Measurements from ENCODE around the gene KCNQ1. TPM values are rescaled to one million over a fixed set of nuclear protein-coding genes. Genes with fewer than 3 reads are reported as not detected.

The KCNQ1 gene
- total and polyA plus RNA-seq, 2 experiments from 2014 or later: not detected

DNA sequence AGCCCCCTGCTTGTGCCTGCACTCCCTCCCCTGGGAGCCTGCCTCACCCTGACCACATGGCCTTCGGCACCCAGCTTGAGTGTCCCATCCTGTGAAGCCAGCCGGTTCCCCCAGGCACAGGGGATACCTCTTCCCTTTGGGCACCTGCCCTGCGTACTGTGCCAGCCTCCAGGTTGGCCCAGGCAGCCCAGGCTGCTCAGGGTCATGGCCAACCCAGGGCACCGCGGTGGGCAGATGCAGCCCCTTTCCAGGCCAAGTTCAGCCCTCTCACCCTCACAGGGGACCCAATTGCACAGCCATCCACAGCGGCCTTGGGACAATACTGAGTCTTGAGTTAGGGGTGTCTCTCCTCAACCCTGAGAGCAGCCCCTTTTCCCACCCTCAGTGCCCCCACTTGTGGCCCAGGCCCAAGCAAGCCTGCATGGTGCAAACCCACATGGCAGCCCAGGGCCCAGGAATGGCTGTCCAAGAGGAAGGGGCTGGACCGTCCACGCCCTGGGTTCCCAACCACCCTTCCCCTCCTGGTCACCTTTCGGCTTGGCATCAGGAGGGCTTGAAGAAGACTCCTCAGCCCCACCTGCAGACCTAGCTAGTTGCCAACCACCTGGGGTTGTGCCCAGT is 353.0 kb downstream of the KCNQ1 start:
- H3K9me2 ChIP-seq (ENCODE audit: insufficient read depth): no peaks in the 10 kb centered on the region
- in situ Hi-C loops (cut with MboI): no loop called here
- WGBS, 2 experiments (ENCODE audit: low coverage in 1 of 2, low lambda C conversion rate in 2 of 2, missing lambda C conversion rate in 2 of 2): 73% methylated on average over 8 to 9 of the region's 9 CpGs

DNA sequence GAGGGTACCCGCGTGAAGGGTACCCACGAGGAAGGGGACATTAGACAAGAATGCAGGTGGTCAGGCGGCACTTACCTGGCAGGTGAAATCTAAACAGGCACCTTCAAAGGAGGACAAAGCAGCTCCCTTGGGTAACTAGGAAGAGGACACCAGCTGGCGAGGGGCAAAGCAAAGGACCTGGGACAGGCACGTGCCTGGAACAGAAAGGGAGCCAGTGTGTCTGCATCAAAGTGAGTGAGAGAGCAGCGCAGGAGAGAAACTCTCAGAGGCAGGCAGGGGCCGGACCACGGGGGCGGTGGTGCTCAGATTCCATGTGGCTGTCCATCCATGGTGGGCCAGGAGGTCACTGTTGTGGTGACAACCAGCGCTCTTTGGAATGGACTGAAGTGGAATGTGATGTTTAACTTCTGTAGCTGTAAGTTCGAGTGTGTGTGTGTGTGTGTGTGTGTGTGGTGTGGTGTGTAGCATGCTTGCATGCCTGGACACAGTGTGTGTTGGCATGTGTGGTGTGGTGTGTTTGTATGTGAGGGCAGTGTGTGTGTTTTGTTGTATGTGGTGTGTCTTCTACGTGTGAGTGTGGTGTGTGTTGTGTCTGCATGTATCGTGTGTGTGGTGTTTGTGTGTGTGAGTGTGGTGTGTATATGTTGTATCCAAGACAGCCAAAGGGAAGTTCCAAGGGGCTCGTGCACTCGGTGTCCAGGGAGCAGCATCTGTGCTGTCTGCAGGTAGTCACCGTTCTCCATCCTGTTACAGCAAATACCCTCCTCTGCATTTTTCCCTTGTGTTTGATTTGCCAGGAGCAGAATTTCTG is 354.3 kb downstream of the KCNQ1 start:
- TF ChIP-seq EZH2 (IDR thresholded peaks at IDR 0.05; ENCODE audit: insufficient read depth, poor library complexity, severe bottlenecking) (no peak), EZH2phosphoT487 (IDR thresholded peaks at IDR 0.05; ENCODE audit: insufficient read depth, low read depth) (no peak)
- H3K9me3 ChIP-seq (ENCODE audit: low read depth): no peaks in the 10 kb centered on the region
- no peaks in the 10 kb centered on the region for H4K20me1 ChIP-seq (ENCODE audit: insufficient read depth)
- H3K36me3 ChIP-seq (ENCODE audit: low read depth): no peaks in the 10 kb centered on the region
- in situ Hi-C loops (cut with MboI): no loop called here
- no peak overlapping the region for H3K4me2 ChIP-seq (ENCODE audit: unreplicated experiment)
- H3K4me1 ChIP-seq (ENCODE audit: insufficient read depth): no peaks in the 10 kb centered on the region
- peaks cover 6% of the 10 kb centered on the region; the same call in 1 of the 2 replicates for H3K27me3 ChIP-seq (replicated peaks; ENCODE audit: insufficient read depth)
- 81 to 83% methylated on average over 16 to 17 of the region's 17 CpGs for WGBS, 2 experiments (ENCODE audit: low coverage in 1 of 2, low lambda C conversion rate in 2 of 2, missing lambda C conversion rate in 2 of 2)
- no peaks in the 10 kb centered on the region for H3K9me2 ChIP-seq (ENCODE audit: insufficient read depth)
- no peak overlapping the region for H2AFZ ChIP-seq
- no peaks in the 10 kb centered on the region for H3F3A ChIP-seq (ENCODE audit: insufficient read depth)
- DNase-seq: no peak
- no peak overlapping the region for H3K27ac ChIP-seq
- H3K4me3 ChIP-seq: no peak overlapping the region
- no peak overlapping the region for H3K9ac ChIP-seq
- H3K79me2 ChIP-seq (ENCODE audit: insufficient read depth): no peaks in the 10 kb centered on the region

More for the DNA sequence above, 353.0 kb downstream of the KCNQ1 start:
- H3F3A ChIP-seq (ENCODE audit: insufficient read depth): no peaks in the 10 kb centered on the region
- no peaks in the 10 kb centered on the region for H3K4me1 ChIP-seq (ENCODE audit: insufficient read depth)
- H3K27me3 ChIP-seq (replicated peaks; ENCODE audit: insufficient read depth): peaks cover 14% of the 10 kb centered on the region
- no peak overlapping the region for H3K4me3 ChIP-seq
- TF ChIP-seq EZH2 (IDR thresholded peaks at IDR 0.05; ENCODE audit: insufficient read depth, poor library complexity, severe bottlenecking): no peak
- no peak for TF ChIP-seq EZH2phosphoT487 (IDR thresholded peaks at IDR 0.05; ENCODE audit: insufficient read depth, low read depth)
- H3K79me2 ChIP-seq (ENCODE audit: insufficient read depth): no peaks in the 10 kb centered on the region
- H3K27ac ChIP-seq: no peak overlapping the region
- no peak overlapping the region for H3K9ac ChIP-seq
- no peak for DNase-seq
- H3K36me3 ChIP-seq (ENCODE audit: low read depth): no peaks in the 10 kb centered on the region
- H3K9me3 ChIP-seq (ENCODE audit: low read depth): no peaks in the 10 kb centered on the region
- H3K4me2 ChIP-seq (ENCODE audit: unreplicated experiment): no peak overlapping the region
- no peak overlapping the region for H2AFZ ChIP-seq
- no peaks in the 10 kb centered on the region for H4K20me1 ChIP-seq (ENCODE audit: insufficient read depth)

DNA sequence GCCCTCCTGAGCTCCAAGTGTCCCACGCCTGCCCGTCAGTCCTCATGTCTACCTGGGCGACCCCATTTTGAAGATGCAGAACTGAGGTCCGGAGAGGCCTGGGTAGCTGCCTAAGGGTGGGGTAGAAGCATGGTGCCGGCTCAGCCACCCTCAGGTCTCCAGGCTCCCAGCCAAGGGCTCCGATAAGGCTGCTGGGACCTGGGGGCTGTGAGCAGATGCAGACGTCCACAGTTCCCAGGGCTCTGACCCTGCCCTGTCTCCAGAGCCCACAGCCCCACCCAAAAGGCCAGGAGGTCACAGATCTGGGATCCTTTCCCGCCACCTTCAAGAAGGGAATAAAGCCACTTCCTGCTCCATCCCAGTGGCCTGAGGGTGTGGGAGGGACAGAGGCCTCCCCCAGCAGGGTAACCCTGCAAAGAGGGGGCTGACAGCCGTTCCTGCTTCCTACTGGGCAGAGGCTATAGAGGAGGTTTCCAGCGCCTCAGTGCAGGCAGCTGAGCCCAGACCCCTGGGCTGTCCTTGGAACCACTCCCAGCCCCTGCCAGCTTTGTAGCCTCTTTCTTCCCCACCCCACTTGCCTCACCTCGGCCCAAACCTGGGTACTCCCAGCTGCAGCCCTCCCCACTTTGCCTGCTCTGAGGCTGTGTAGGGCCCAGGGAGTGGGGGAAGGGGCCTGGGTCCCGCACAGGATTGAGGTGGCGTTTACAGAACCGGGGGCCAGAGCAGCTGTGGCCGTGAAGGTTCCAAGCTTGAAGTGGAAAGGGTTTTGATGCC is 355.3 kb downstream of the KCNQ1 start:
- DNase-seq: no peak

More for the DNA sequence above, 355.3 kb downstream of the KCNQ1 start:
- H4K20me1 ChIP-seq (ENCODE audit: insufficient read depth): no peaks in the 10 kb centered on the region
- H2AFZ ChIP-seq: no peak overlapping the region
- H3K4me1 ChIP-seq (ENCODE audit: insufficient read depth): no peaks in the 10 kb centered on the region
- WGBS, 2 experiments (ENCODE audit: low coverage in 1 of 2, low lambda C conversion rate in 2 of 2, missing lambda C conversion rate in 2 of 2): 51 to 63% methylated on average over 15 of the region's 15 CpGs
- TF ChIP-seq EZH2phosphoT487 (IDR thresholded peaks at IDR 0.05; ENCODE audit: insufficient read depth, low read depth): no peak
- no peak for TF ChIP-seq EZH2 (IDR thresholded peaks at IDR 0.05; ENCODE audit: insufficient read depth, poor library complexity, severe bottlenecking)
- H3K27ac ChIP-seq: no peak overlapping the region
- H3F3A ChIP-seq (ENCODE audit: insufficient read depth): no peaks in the 10 kb centered on the region
- H3K79me2 ChIP-seq (ENCODE audit: insufficient read depth): no peaks in the 10 kb centered on the region
- H3K9me3 ChIP-seq (ENCODE audit: low read depth): no peaks in the 10 kb centered on the region
- peaks cover 12% of the 10 kb centered on the region; the same call in 1 of the 2 replicates for H3K27me3 ChIP-seq (replicated peaks; ENCODE audit: insufficient read depth)
- H3K4me2 ChIP-seq (ENCODE audit: unreplicated experiment): no peak overlapping the region
- H3K36me3 ChIP-seq (ENCODE audit: low read depth): no peaks in the 10 kb centered on the region
- H3K4me3 ChIP-seq: no peak overlapping the region
- H3K9ac ChIP-seq: no peak overlapping the region
- no peaks in the 10 kb centered on the region for H3K9me2 ChIP-seq (ENCODE audit: insufficient read depth)
- in situ Hi-C loops (cut with MboI): no loop called here
